ENCODE measurements around the gene CAPN12. TPM values are rescaled to one million over a fixed set of nuclear protein-coding genes. Genes with fewer than 3 reads are reported as not detected.

The CAPN12 gene
- total and polyA plus RNA-seq, 2 of the 8 experiments (the other 6 are each of a cell fraction or from before 2014, with no cell fraction given), result 8.8 to 20.0 TPM

DNA sequence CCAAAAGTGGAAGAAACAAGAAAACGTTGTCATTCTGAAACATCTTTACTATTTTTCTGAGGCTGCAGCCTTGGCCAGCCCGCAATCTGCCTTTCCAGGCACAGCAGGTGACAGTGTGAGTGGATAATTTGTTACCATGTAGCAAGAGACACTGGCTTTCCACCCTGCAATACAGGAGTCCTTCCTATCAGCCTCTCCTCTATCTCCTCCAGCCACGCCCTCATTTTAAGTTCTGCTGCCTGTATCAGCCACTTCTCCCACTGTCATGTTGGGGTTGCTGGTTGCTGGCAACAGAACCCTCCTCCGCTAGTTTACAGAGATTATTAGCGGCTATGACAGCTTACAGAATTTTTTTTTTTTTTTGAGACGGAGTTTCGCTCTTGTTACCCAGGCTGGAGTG, 36.8 kb upstream of the CAPN12 start:
- Histone ChIP-seq H3K4me2 (ENCODE audit: insufficient read depth in 1 of 2, low read depth in 2 of 2, low read length in 2 of 2) (no peak overlapping the region), H3K4ac (replicated peaks; ENCODE audit: insufficient read length, low read depth, low read length) (no peak overlapping the region), H2BK12ac (ENCODE audit: low read depth, low read length) (no peak overlapping the region), H2BK5ac (ENCODE audit: low read depth, low read length) (no peak overlapping the region), H3K18ac (ENCODE audit: extremely low read depth, low read length) (no peak overlapping the region), H2BK120ac (replicated peaks; ENCODE audit: low read depth, low read length) (no peak overlapping the region), H3K36me3 (ENCODE audit: control insufficient read depth in 2 of 4, insufficient read depth in 4 of 4, low read length in 3 of 4) (no peaks in the 10 kb centered on the region), H3K79me2 (ENCODE audit: control insufficient read depth in 1 of 2, insufficient read depth in 2 of 2, low read length in 2 of 2) (no peaks in the 10 kb centered on the region), H2BK15ac (ENCODE audit: low read length) (no peak overlapping the region), H3K9me3 (ENCODE audit: insufficient read depth in 2 of 2, low read depth in 1 of 2, low read length in 1 of 2) (no peaks in the 10 kb centered on the region), H3K4me1 (replicated peaks in 1 of 4; ENCODE audit: control insufficient read depth in 3 of 4, insufficient read depth in 4 of 4, low read length in 3 of 4) (no peaks in the 10 kb centered on the region), H4K20me1 (replicated peaks in 1 of 2; ENCODE audit: control insufficient read depth in 1 of 2, insufficient read depth in 2 of 2, low read length in 2 of 2) (no peaks in the 10 kb centered on the region), H3K56ac (replicated peaks; ENCODE audit: insufficient read length, low read depth, low read length) (no peak overlapping the region), H4K8ac (ENCODE audit: extremely low read depth, insufficient read depth, low read length) (no peak overlapping the region), H2BK20ac (ENCODE audit: low read length) (no peak overlapping the region), H3K4me3 (ENCODE audit: extremely low read depth in 1 of 4, insufficient read depth in 2 of 4, low read depth in 3 of 4, low read length in 4 of 4) (no peak overlapping the region), H3K79me1 (ENCODE audit: low read depth, low read length) (no peaks in the 10 kb centered on the region), H2AK5ac (ENCODE audit: low read depth, low read length) (no peak overlapping the region), H3K14ac (ENCODE audit: insufficient read length) (no peak overlapping the region), H3K23me2 (ENCODE audit: low read depth, low read length) (no peaks in the 10 kb centered on the region), H4K91ac (replicated peaks; ENCODE audit: insufficient read length, low read length) (no peak overlapping the region), H3K27me3 (replicated peaks in 1 of 4; ENCODE audit: control insufficient read depth in 3 of 4, extremely low read depth in 1 of 4, insufficient read depth in 3 of 4, low read length in 3 of 4) (no peaks in the 10 kb centered on the region), H3K23ac (ENCODE audit: insufficient read length) (no peak overlapping the region), H3K9ac (replicated peaks in 1 of 4; ENCODE audit: extremely low read depth in 1 of 4, low read depth in 3 of 4, low read length in 3 of 4) (no peak overlapping the region), H3K27ac (ENCODE audit: low read depth, low read length) (no peak overlapping the region), H2AFZ (ENCODE audit: low read length) (no peak overlapping the region), H4K5ac (ENCODE audit: insufficient read length, low read depth, low read length) (no peak overlapping the region)
- 86% methylated on average over 5 of the region's 7 CpGs; no CpG with 5 or more reads in 1 of the 2 experiments for WGBS, 2 experiments (ENCODE audit: extremely low coverage in 1 of 2, insufficient coverage in 1 of 2, insufficient read length in 1 of 2, insufficient replicate concordance in 2 of 2, low coverage in 1 of 2, low lambda C conversion rate in 2 of 2, missing lambda C conversion rate in 1 of 2)
- POLR2A ChIA-PET (ENCODE audit: partially characterized antibody), result no interaction called here
- CTCF ChIA-PET (ENCODE audit: partially characterized antibody), result interaction anchor here (1.7 kb wide), 1 partner anchor 12 kb away, joined by 7 read pairs; no protein-coding TSS in a partner anchor
- DNase-seq (ENCODE audit: low read depth in 1 of 2, low spot score in 2 of 2), result no peak
- FAIRE-seq, result no peak
- TF ChIP-seq SRF (IDR thresholded peaks at IDR 0.05; ENCODE audit: low read depth, low read length) (no peak), BACH1 (IDR thresholded peaks at IDR 0.05; ENCODE audit: low read length) (no peak), TAF7 (optimal IDR thresholded peaks at IDR 0.05; ENCODE audit: borderline replicate concordance, low read depth, low read length) (no peak), JUN (IDR thresholded peaks at IDR 0.05; ENCODE audit: low read depth, low read length) (no peak), CEBPB (IDR thresholded peaks at IDR 0.05; ENCODE audit: low read depth, low read length) (no peak), SUZ12 (IDR thresholded peaks at IDR 0.05; ENCODE audit: low read length) (no peak), BRCA1 (IDR thresholded peaks at IDR 0.05; ENCODE audit: low read depth, low read length) (no peak), HDAC6 (IDR thresholded peaks at IDR 0.05; ENCODE audit: low read depth, low read length) (no peak), GTF2F1 (IDR thresholded peaks at IDR 0.05; ENCODE audit: borderline replicate concordance, low read depth, low read length) (no peak), SP2 (IDR thresholded peaks at IDR 0.05; ENCODE audit: low read length) (no peak), CHD2 (IDR thresholded peaks at IDR 0.05; ENCODE audit: low read length) (no peak), RAD21 (IDR thresholded peaks at IDR 0.05 in 1 of 2, conservative IDR thresholded peaks at IDR 0.05 in 1 of 2; ENCODE audit: low read depth in 2 of 2, low read length in 2 of 2) (no peak), POLR2A (IDR thresholded peaks at IDR 0.05; ENCODE audit: control extremely low read depth in 1 of 2, low read depth in 2 of 2, low read length in 2 of 2) (no peak), PHF8 (conservative IDR thresholded peaks at IDR 0.05; ENCODE audit: low read depth, low read length) (no peak), BCL11A (IDR thresholded peaks at IDR 0.05; ENCODE audit: low read depth in 2 of 2, low read length in 2 of 2) (no peak), TAF1 (IDR thresholded peaks at IDR 0.05; ENCODE audit: low read depth, low read length) (no peak), KDM5A (IDR thresholded peaks at IDR 0.05; ENCODE audit: low read length) (no peak)
